ENCODE data around the gene MARVELD3. TPM values are rescaled to one million over a fixed set of nuclear protein-coding genes. Genes with fewer than 3 reads are reported as not detected.
"Not testable (repeated sequence)": the region's sequence is repeated elsewhere in the genome, so short reads cannot be mapped to it uniquely, and the experiment has no call there.

MARVELD3 gene
- total RNA-seq, 1 donor from 2014 or later: 6.0 TPM

DNA sequence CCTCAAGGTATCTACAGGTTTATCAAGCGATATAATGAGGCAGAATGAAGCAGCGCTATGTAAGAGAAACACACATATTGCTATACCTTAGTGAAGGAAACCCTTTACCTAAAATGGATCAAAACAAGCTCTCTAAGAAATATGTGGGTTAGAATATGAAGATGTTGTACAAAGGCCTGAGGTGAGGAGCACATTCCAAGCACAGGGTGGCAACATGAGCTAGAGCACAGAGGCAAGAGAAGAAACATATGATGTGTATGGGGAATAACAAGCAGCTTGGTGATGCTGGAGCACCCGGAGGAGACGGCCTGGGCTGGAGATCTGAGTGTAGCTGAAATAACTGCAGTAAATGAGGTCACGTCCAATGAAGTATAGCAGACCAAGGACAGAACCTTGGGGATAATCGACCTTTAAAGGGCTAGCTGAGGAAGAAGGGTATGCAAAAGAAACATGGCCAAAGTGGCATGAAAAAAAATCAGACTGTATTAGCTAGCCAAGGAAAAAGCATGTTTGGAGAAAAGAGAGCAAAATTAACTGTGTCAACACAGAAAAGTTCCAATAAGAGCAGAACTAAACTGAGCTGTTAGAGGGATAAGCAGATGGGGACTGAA is 44.0 kb downstream of the MARVELD3 start:
- DNase-seq (ENCODE audit: low spot score): no peak

DNA sequence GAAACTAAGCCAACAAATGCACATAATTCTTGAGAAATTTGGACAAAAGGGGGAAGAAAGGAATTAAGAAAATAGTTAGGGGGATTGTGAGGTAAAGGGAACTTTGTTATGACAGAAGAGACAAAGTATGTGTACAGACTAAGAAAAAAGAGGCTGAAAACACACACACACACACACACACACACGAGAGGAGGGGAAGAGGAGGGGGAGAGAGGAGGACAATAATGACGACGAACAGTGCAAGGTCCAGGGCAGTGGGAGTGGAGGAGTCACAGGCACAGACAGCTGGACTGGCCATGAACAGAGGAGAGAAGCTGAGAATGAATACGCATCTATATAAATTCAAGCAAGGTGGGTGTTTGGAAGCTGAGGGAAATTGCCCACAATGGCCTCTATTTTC is 44.6 kb downstream of the MARVELD3 start:
- no peak for DNase-seq (ENCODE audit: low spot score)
- ATAC-seq: peak; percentile 66

More for the DNA sequence above, 44.0 kb downstream of the MARVELD3 start:
- no peak for ATAC-seq

DNA sequence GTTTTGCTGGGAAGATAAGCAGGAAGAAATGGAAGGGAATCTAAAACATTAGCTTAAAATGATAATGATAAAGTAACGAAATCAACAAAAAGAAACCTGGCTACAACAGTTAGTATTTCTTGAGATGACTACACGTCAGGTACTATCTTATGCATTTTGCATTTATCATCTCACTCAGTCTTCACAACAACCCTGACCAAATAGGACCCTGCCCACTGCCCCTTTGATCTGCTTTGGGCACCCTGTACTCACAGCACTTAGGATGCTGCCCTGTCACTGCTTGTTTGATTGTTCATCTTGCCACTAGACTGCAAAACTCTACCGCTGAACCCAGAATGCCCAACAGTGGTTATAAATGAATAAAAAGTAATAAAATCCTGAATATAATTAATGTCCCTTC is 45.2 kb downstream of the MARVELD3 start:
- DNase-seq (ENCODE audit: low spot score) (no peak), ATAC-seq (no peak)

DNA sequence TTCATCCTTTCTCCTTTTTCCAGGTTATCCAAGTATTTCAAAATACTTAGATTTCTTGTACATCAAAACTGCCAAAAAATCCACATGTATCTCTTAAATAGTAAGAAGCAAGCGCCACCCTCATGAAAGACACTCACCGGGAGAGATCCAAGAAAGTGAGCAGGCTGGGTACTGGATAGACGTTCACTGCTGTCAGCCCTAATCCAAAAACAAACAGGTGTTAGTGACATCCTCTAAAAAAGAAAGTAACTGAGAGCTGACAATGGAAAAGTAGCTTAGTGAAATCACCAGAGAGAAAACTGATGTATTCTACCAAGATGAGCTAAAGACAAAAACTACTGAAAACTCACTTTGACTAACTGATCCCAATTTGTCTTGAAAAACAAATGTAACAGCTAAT is 46.1 kb downstream of the MARVELD3 start:
- ATAC-seq (no peak), DNase-seq (ENCODE audit: low spot score) (no peak)

DNA sequence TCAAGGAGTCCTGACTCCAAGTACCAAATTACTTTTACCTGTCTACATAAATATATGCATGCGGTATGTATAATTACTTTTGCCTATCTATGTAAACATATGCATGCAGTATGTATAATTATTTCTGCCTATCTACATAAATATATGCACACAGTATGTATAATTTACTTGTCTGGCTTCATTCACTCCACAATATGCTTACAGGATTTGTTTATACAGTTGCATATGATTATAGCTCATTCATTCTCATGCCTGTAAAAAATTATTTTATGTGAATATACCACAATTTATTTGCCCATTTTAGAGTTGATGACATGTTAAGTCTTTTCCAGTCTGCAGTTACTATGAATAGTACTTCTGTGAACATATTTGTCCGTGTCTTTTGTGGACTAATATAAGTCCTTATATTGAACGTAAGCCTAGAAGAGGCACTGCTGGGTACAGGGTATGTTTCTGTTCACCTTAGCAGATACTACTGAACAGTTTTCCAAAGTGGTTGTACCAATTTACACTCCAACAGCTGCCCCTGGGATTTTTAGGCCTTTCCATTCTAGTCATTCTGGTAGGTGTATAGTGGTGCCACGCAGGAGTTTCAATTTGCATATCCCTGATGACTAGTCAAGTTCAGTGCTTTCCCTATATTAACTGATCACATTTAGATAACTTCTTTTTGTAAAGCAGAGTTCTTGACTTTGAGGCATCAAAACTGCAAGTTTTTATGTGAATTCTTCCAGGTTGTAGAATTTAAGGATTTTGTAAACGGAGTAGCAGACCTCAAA is 47.0 kb downstream of the MARVELD3 start:
- DNase-seq (ENCODE audit: low spot score) (no peak), ATAC-seq (no peak)

DNA sequence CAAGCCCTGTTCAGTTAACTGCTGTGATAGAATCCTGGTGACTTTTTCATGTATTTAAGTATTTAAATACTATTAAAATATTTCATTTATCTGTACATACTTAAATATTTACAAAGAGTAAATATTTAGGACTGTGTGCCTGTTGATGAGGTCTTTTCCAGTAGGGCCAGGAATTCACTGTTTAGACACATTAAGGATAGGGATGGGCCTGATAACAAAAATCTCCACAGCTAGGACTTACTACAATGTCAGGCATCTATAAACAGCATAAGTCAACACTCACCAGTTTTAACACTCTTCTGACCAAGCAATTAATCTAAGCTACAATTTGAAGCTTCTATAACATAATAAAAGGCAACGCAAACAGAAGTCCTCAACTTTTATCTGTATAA is 47.6 kb downstream of the MARVELD3 start:
- ATAC-seq (no peak), DNase-seq (ENCODE audit: low spot score) (no peak)

DNA sequence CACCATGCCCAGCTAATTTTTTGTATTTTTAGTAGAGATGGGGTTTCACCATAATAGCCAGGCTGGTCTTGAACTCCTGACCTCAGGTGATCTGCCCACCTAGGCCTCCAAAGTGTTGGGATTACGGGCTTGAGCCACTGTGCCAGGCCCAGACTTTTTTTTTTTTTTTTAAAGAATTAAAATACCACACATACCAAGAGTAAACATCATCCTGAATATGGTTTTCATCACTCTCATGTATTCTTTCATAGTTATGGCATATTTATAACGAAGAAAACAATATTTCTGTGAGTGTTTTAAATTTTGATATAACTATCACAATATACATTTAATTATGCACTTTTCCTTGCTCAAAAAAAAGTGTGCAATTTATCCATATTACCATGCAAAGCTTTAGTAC is 48.2 kb downstream of the MARVELD3 start:
- ATAC-seq: no peak
- no peak for DNase-seq (ENCODE audit: low spot score)

DNA sequence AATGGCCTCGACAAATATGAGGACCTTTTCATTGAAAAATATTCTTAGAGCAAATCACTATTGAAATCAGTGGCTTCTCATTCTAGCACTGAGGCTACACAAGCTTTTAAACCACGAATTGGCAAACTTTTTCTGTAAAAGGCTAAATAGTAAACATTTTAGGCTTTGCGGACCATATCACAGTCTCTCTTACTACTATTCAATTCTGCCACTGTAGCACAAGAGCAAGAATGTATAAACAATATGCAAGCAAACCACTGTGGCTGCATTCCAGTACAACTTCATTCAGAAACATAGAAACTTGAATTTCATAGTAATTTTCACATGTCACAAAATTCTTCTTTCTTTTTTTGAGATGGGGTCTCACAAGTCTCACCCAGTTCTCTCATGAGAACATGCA is 49.4 kb downstream of the MARVELD3 start:
- DNase-seq (ENCODE audit: low spot score) (no peak), ATAC-seq (no peak)

DNA sequence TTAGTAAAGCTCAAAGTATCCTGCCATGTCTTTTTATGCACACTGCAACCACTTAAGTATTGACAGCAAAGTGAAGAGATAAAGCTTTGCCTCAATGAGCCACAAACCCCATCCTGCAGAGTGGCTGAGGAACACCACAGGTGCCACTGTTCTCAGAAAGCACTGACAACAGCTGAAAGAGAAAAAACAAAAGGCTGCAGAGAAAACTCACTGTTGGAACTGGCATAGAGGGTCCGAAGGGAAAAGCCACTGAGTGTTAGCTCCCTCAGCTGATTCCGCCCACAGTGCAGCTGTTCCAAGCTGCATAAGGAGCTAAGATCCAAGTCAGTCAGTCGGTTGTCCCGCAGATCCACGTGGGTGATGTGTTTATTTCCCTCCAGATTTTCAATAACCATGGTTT is 50.3 kb downstream of the MARVELD3 start:
- no peak for ATAC-seq

DNA sequence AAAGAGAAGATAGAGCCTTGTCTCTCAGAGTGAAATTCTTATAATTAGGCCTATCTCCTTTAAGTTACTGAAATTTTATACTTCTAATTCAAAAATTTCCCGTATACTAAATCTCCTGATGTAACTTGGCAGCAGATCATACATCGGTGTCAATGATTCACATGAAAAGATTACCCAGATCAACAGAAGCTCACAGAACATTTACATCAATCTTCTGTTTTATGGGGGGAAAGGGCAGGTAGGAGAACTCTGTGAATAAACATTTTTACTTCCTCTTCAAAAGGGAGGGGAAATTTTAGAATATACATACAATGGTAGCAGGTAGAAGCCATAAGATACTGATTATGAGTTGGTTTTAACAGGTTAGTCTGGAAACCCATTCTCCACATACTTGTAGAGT is 55.4 kb downstream of the MARVELD3 start:
- ATAC-seq (no peak), DNase-seq (ENCODE audit: low spot score) (no peak)

More for the DNA sequence above, 50.3 kb downstream of the MARVELD3 start:
- no peak for DNase-seq (ENCODE audit: low spot score)

DNA sequence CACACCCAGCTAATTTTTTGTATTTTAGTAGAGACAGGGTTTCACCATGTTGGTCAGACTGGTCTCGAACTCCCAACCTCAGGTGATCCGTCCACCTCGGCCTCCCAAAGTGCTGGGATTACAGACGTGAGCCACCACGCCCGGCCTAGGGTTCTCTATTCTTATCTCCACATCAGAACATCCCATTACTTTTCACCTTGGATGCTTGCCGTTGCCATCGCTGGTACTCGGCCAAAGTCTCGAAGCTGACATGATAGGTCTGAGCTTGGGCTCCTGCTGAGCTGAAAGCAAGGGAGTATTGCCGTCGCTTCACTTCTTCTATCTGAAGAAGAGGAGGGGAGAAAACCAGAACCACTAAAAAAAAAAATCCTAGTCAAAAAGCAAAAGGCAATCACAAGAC is 58.3 kb downstream of the MARVELD3 start:
- DNase-seq (ENCODE audit: low spot score); ATAC-seq: not testable (repeated sequence)

Other genes with a start within 250 kb of the MARVELD3 start
- not detected for gene TLE7, start 184.1 kb upstream of the MARVELD3 start, total RNA-seq
- 2.5 TPM for gene ZNF23, start 163.9 kb upstream of the MARVELD3 start, total RNA-seq
- 3.8 TPM for gene ZNF19, start 136.9 kb upstream of the MARVELD3 start, total RNA-seq
- gene CHST4, start 99.8 kb upstream of the MARVELD3 start, total RNA-seq: 3.9 TPM
- 2,689 TPM for gene TAT, start 49.1 kb upstream of the MARVELD3 start, total RNA-seq
- gene PHLPP2, start 98.5 kb downstream of the MARVELD3 start, total RNA-seq: 2.6 TPM
- 51.9 TPM for gene AP1G1, start 182.7 kb downstream of the MARVELD3 start, total RNA-seq
- 10.0 TPM for gene ATXN1L, start 219.8 kb downstream of the MARVELD3 start, total RNA-seq

All from left lobe of liver (tissue), 2 donors.